Measurements from ENCODE around the gene DIPK1A.
"Not testable (repeated sequence)": the region's sequence is repeated elsewhere in the genome, so short reads cannot be mapped to it uniquely, and the experiment has no call there.

Gene DIPK1A

DNA sequence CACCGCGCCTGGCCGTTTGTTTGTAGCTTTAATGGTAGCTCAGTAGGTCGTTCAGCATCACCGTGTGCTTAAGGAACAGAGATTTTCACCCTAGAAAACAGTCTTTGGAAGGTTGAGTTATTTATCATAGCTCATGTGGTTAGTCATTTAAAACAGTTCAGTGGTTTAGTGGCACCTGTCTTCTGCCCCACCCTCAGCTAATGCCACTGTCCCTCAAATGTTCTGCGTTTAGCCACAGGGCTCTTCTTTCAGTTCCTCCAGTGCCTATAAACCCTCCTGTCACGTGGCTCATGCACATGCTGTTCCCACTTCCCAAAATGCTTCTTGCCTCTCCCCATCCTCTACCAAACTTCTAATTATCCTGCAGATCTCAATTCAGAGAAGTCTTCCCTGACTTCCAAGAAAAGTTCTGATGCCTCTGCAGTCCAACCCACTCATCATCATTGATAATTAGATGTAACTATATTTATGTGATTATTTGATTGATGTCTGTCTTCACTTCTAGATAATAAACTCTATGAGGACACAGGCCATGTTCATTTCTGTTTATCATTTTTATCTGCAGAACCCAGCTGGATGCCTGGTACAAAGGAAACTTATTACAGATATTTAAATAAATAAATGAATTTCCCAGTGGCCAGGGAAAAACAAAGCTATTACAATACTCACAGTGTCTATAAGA lies 14.4 kb upstream of the DIPK1A start:
- no peak for DNase-seq

DNA sequence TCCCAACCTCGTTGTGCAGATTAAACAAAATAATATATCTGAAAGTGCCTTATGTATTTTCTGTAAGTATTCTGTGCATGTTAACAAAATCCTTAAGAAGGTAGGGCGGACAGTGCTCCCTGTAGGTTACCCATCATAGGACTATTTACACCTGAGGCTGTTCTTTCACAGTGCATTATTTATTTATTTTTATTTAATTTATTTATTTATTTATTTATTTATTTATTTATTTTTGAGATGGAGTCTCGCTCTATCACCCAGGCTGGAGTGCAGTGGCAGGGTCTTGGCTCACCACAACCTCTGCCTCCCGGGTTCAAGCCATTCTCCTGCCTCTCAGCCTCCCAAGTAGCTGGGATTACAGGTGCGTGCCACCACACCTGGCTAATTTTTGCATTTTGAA lies 12.8 kb upstream of the DIPK1A start:
- not testable (repeated sequence) for DNase-seq

DNA sequence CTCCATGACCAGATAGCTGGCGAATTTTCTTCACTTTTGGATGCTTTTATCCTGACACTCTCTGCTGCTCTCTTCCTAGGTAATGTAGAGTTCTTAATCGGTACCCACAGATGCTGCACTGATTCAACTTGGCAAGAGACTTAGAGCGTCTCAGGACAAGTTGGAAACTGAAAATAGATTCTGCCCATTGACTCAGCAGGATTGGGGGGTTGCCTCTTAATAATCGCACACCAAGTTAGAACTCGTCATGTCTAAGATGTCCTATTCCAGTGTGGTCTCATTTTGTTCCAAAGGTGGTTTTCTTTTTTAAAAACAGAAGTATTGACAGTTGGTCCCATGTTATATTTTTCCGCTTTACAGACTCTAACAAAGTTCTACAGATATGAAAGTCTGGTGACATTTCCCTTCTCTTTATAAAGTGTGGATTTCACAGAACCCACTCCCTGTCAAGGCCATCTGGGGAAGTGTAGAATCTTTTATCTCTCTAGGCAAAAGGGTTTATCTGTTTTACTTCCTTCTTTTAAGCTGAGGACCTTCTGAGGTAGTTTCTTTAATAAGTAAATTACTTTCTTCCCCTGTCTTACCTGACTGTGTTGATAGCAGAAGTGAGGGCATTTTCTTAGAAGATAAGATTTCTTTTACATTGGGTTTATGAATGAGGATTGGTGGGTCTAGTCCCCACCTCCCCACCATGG lies 12.1 kb upstream of the DIPK1A start:
- no peak for DNase-seq

DNA sequence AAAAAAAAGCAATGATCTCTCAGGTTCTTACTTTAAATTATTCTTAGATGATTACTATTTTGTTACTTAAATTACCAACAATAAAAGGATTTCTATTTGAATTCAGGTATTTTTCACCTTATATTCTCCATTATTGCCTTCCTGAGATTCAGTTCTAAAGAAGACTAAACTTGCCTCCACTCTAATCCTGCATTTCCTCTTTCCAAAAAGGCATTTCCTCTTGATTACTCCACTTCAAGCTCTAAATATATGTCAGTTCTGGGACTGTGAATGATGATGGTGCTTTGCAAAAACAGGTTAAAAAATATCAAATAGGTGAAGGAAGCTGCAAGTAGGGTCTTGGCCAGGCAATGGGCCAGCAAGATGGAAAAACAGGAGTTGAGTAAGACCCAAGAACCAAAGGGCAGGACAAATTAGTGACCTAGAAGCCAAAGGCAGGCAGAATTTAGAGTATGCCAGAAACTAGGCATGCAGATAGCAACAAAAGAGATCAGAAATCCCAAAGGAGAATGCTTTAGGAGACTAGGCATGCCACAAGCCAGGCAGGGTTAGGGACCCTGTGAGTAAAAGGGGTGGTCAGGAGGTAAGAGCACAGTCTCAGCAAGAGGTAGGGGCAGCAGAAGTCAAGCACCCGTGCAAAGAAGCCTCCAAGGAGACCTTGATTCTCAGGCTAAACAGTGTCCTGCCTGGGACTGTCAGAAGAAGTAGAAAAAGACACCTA lies 11.3 kb upstream of the DIPK1A start:
- no peak for DNase-seq

DNA sequence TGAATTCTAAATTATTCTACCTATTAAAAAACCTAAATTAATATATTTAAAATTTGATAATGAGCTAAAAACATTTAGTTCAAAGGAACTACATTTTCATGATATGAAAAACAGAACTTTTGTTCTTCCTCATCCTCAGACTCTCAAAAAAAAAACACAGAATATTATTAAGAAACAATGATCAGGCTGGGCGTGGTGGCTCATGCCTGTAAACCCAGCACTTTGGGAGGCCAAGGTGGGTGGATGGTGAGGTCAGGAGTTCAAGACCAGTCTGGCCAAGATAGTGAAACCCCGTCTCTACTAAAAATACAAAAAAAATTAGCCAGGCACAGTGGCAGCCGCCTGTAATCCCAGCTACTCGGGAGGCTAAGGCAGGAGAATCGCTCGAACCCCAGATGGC lies 10.7 kb upstream of the DIPK1A start:
- not testable (repeated sequence) for DNase-seq

DNA sequence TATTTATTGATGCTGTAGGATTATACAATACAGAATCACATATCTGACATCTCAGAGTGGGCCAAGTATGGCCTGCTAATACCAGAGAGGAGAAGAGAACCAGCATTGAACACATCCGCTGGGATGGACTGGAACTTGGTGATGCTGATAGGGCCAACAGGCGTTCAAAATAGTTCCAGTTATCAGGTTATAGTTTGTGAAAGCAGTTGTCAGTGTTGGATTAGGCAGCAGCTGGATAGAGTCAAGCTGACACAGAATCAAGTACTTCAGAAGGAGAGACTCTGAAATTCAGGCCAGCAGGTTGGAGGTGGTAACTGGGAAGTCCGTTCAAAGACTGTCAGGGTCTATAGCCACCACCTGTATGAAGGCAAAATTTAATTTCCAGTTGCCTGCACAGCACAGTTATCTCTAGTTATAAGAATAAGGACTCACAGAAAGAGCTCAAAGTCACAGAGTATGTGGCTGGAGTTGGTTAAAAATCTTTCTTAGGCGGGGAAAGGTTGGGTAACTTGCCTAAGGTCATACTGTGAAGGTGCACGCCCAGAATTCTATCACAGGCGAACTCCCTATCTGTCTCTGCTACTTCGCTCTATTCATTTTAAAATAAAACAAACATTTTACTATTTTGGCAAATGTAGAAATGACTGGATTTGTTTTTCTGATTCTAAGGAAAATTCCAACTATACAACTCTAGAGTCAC lies 9.9 kb upstream of the DIPK1A start:
- DNase-seq: no peak

DNA sequence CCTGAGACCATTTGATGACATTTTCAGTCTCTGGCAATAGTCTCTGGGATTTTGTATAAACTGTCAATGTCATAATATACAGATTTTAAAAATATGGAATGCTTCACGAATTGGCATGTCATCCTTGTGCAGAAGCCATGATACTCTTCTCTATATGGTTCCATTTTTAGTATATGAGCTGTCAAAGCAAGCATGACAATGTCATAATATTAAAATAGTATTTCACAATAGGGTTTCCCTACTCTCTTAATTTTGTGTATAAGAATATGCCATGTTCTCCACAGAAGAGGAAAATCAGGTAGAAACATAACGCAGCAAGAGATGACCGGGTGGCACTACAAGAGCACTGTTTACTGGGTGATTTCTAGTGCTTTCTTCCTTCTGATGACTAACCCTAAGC lies 8.3 kb upstream of the DIPK1A start:
- DNase-seq: no peak

DNA sequence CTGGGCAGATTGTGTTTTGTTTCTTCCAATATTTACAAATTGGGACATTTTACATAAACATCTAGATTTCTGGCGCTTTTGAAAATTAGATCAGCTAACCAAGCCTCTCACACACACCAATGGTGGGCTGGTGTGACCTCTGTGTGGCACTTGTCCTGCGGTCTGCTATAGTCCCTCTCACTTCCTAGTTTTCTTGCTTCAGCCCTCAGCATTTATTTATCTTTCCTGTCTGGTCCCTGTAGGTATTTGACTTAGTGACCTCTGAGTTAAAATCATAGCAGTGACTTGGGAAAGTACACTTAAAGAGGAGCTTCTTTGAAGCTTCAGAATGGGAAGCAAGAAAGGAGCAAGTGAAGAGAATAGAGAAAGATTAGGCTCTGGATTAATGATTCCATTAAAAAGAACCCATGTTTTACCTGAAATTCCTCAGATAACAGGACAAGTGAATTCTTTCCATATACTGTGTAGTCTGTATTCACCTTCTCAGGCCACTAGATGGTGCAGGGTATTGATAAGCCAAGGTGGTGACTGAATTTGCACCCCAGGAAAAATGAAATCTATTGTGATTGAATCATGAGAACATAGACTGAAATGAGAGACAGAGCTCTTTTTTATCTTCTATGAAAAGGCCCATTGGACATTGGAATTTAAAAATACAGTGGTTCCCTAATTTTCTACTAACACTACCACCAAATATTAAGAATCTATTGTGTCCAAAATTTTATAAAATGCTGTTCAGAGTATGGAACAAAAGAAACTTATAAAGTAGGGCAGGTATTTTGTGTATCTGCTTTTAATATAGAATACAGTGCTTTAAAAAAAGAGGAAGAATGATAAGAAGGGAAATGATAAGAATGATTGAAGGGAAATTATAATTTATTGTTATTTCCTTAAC lies 7.1 kb upstream of the DIPK1A start:
- peak; percentile 21 for DNase-seq

DNA sequence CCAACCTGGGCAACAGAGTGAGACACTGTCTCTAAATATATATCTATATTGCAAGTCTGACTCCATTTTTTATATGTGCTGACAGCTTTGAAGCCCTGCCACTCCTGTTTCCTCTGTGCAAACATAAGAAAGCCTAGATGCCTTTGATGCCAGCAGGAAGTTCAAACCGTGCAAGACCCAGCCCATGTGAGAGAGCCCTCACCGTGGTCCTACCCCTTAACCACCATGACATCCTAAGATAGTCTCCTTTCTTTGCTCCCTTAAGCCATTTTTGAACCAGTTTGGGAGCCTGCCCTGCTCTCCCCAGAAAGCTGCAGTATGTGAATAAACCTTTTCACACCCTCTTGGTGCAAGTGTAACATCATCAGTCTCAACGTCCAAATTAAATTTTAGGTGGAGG lies 3.7 kb upstream of the DIPK1A start:
- DNase-seq: no peak

DNA sequence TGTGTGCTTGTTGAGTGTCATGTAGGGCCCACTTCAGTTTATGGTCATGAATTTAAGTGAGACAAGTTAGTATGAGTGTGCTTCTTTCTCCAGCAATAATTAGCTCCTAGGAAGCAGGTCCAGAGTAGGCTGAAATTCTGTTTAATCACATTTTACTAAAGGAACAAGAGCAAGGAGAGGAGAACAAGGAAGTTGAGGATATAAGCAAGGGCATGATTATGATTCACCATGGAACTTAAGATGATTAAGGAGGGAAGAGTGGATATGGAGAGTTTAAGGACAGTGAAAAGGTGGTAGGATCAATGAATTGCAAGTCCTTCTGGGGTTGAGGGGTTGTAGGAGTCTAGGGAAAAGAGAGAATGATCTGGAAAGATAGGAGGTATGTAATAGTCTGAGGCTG lies 3.1 kb upstream of the DIPK1A start:
- no peak for DNase-seq

DNA sequence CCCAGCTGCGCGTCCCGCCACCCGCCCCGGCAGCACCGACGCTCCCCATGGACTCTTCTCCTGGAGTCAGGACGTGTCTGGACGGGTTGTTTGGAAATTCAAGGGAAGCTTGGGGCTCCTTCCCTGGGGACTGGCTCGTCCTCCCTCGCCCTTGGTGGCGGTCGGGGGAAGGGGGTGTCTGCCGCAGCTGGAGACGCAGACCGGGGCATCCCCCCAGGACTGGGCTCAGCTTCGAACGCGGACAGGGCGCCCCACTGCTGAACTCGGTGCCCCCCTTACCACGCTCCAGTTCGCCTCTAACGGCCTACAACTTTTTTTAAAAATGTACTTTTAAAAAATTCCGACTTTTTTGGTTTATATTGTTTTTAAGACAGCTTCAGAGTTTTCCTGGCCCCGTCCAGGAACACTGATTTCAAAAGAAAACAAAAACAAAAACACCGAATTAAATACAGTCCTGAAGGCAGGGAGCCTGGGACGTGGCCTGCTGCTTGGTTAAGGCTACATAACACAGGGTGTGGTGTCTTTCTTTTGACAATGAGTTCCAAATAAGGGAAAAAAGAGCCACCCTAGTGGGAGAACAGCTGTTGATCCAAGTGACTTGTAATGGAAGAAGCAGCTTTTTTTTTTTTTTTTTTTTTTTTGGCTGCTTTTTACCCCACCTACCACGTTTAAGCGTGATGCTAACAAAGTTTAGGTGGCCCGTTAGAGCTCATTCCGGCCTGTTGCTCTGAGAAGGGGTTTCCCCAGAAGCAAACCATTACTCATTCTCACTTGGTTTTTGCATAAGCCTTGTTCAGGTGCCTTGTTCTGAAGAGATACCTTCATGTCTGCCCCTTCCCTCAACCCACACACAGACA lies 862 bp upstream of the DIPK1A start:
- DNase-seq: peak; percentile 67

DNA sequence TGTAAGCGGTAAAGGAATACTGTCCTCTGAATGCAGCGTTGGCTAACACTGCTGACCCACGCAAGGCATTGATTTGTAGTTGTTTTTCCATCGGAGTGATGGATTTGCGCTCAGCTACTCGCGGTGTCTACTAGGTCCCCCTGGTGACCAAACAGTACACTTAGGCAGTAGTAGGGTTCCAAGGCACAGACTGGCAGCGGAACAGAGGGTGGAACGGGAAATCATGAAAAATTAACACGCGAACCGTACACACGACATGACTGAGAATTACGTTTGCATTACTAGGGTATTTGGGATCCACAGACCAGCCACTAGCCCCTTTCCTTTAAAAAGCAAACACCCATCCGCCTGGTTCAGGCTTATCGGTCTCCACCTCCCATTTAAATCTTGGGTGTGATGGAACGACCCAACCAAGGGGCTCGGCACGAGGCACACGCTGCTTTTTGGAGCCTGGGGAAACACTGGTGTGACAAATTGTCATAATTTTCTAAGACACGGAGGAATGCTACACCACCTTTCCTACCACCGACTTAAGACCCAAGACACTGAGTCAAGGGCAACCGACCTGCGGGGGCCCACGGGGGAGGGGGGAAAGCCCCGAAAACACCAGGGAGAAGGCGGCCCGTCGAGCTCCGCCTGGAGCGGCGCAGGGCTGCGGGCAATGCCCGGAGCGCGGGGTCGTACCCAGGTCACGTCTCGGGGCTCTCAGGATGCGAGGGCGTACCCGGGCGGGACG lies 699 bp downstream of the DIPK1A start:
- DNase-seq: peak; percentile 87

DNA sequence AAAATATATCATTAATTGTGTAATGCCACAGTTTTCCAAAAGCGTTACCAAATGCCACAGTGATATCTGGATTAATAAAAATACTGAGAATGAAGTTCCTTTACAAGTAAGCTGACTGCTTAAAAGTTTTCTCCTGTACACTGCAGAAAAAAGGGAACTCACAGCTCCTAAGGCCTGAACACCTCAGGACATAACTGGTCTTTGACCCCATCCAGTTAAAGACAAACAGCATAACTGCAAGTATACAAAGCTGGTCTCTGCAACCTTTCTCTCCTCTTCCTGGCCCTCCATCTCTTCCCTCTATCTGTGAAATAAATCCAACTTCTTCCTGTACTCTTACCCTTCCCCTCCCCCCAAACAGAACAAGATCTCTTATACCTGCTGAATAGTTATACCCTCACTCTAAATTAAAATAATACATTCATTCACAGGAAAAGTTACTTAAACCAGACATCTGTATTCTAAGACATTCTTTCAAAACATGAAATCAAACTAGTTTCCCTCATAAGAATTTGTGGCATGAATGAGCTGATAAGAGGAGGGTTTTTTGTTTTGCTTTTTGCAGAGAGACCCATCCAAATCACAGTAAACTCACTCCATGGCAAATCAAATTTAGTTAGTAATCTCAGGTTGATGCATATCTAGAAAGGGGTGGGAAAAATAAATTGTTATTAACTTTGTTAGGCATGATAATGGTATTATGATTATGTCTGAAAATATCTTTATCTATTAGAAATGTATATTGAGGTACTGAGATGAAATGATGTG lies 2.9 kb downstream of the DIPK1A start:
- no peak for DNase-seq

DNA sequence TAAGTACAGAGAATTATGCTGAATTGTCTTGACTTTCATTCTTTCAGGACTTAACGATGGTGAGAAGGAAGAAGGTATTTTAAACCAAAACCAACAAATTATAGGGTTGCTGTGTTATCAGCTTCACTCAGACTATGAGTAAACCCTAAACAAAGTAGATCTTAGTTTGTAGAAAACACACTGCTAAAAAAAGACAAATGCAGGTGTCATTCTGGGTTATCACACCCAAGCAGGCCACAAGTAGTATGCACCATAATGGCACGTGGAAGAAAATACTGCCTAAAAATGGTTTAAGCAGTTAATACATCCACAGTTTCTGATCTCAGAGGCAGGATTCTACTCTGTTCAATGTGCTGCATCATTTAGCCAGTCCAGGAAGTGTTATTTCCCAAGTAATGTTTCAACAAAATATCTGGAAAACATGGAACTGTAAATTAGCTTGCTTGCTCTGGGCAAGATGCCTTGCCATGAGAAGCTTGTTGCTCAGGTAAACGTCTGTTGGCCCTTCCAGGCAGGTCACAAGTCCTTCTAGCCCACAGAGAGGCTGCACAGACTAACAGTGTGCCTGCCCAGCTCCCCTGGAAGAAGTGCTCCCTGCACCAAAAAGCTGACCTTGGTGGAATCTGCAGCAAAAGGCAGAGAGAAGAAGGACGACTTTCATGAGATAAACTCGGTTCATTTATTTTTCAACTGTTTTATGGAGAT lies 4.1 kb downstream of the DIPK1A start:
- DNase-seq: no peak

DNA sequence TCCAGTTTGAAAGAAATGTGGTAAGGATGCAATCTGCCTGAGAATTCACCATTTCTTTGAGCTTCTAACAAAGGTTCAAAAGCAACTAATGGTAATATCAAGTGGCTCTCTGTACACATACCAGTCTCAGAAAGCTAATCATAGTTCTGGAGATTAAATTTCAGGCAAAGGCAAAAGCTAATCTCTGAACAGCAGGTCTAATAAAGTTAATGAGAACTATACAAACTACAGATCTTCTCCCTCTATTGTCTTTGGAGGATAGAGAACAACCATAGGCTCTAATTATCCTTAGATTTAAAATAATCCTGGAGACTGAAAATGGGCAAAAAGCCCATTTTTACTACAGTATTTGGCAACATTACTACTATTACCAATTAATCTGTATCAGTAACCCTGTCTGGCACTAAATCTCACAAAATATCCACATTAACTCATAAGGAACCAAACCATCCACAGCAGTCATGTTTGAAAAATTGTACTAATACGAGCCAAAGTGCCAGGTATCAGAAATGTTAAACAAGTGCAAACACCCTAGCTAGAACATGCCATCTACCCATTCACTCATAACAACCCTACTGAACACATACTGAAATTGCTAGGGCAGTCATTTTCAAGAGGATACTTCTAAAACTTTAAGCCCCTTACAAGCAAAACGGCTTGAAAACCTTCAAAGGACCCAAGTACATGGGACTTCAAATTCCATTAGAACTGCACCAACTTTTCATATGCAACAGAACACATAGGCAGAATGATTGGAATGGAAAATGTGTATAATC lies 4.8 kb downstream of the DIPK1A start:
- peak; percentile 24 for DNase-seq

DNA sequence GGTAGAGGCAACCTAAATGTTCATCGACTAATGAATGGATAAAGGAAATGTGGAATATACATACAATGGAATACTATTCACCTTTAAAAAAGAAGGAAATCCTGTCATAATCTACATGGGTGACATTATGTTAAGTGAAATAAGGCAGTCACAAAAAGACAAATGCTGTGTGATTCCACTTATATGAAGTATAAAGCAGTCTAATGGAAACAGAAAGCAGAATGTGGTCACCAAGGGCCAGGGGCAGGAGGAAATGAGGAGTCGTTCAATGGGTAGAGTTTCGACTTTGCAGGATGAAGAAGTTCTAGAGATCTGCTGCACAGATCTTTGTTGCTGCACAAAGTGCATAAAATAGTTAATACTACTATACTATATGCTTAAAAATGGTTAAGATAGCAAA lies 7.8 kb downstream of the DIPK1A start:
- DNase-seq: no peak

DNA sequence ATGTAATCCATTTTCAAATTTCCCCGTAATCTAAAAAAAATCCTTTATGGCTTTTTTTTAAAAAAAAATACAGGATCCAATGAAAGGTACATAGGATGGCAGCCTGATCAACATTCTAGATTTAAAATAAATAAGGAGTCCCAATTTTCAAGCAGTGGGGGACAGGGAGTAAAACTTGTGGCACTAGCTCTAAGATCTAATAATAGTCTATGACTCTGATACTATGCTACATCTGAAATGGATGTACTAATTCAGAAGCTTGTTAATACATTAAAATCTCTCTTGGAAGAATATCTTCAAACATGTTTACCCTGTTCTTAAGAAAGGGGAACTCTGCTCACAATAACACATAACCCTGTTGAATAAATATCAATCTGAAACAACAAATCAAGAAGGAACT lies 8.5 kb downstream of the DIPK1A start:
- no peak for DNase-seq

DNA sequence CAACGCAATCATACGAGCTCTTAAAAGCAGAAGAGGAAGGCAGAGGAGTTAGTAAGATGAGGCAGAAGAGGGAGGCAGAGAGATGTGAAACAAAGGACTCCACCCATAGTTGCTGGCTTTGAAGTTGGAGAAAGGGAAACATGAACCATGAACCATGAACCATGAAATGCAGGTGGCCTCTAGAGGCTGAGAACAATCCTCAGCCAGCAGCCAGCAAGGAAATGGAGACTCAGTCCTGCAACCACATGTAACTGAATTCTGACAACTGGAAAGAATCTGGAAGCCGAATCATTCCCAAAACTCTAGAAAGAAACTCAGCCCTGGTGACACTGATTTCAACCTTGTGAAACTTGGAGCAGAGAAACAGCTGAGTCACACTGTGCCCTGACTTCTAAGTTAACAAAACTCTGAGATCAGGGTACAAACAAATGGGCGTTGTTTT lies 10.1 kb downstream of the DIPK1A start:
- no peak for DNase-seq

All from NCI-H146 (cell line).